Activated T-helper 1 cell treated with anti-CD3 and anti-CD28 coated beads, Interleukin-12 subunit alpha, Interleukin-12 subunit beta, Interleukin-2, Interleukin-4 antibody, amounts not matched to agents 30 ng/mL and 10 ng/mL and 1 ng/mL, durations not matched to agents 14 hours and 24 hours and 36 hours (primary cell): ENCODE results near the gene ZFP1. TPM values are rescaled to one million over a fixed set of nuclear protein-coding genes. Genes with fewer than 3 reads are reported as not detected.

Source experiments
- DNase-seq: peaks from one replicate; pipeline ENCODE4 v3.0.0; 2021; ENCODE audit warnings: low spot score
- H3K27ac Mint-ChIP-seq: one replicate; pipeline ENCODE4 v1.8.0; 2021; ENCODE audit warnings: mild to moderate bottlenecking, mixed read lengths
- H3K27me3 Mint-ChIP-seq: one replicate; pipeline ENCODE4 v1.8.0; 2022; ENCODE audit warnings: mild to moderate bottlenecking, moderate library complexity, mixed read lengths; ENCODE audit not compliant: insufficient read depth
- H3K36me3 Mint-ChIP-seq: one replicate; pipeline ENCODE4 v1.8.0; 2021; ENCODE audit warnings: low read depth, mixed read lengths
- H3K4me1 Mint-ChIP-seq: one replicate; pipeline ENCODE4 v1.8.0; 2021; ENCODE audit warnings: low read depth, mixed read lengths
- H3K4me3 Mint-ChIP-seq: one replicate; pipeline ENCODE4 v1.8.0; 2021; ENCODE audit warnings: mild to moderate bottlenecking, moderate library complexity, mixed read lengths
- H3K9me3 Mint-ChIP-seq: one replicate; pipeline ENCODE4 v1.8.0; 2021; ENCODE audit warnings: mixed read lengths
- intact Hi-C: fragments of 100-400 bp; cut with micrococcal nuclease; formaldehyde crosslinking; loops from one replicate; pipeline ENCODE4 v1.15.1; 2024
- total RNA-seq: library from RNA; stranded (reverse); gene quantifications from 2 replicates; pipeline ENCODE4 v1.2.3, GENCODE V29; 2022

ZFP1 gene
- total RNA-seq, 1 donor from 2014 or later = 12.3 TPM

- intact Hi-C loops = loop anchor here (1.0 kb wide), 2 partner anchors 10 to 34 kb away; no protein-coding TSS in a partner anchor
- Mint-ChIP-seq H3K4me3 (peak overlapping the region; percentile 79), H3K36me3 (peaks cover 26% of the 10 kb centered on the region)
These were observed 39.3 kb upstream of the ZFP1 start for GRCh38 chr16:75108792-75109731.

GRCh38 chr16:75109732-75110243 is 38.5 kb upstream of the ZFP1 start:
- intact Hi-C loops = loop anchor here (1.0 kb wide), 2 partner anchors 10 to 34 kb away; no protein-coding TSS in a partner anchor
- peak overlapping the region; percentile 79 for H3K4me3 Mint-ChIP-seq
- peak overlapping the region; percentile 92 for H3K27ac Mint-ChIP-seq
- DNase-seq = no peak
- peaks cover 19% of the 10 kb centered on the region for H3K36me3 Mint-ChIP-seq
- H3K4me1 Mint-ChIP-seq = peaks cover 73% of the 10 kb centered on the region
- no peaks in the 10 kb centered on the region for H3K27me3 Mint-ChIP-seq
- H3K9me3 Mint-ChIP-seq = no peaks in the 10 kb centered on the region

More at GRCh38 chr16:75108792-75109731, 39.3 kb upstream of the ZFP1 start:
- peaks cover 4% of the 10 kb centered on the region for H3K9me3 Mint-ChIP-seq
- peak; percentile 39 for DNase-seq
- peaks cover 80% of the 10 kb centered on the region for H3K4me1 Mint-ChIP-seq
- H3K27me3 Mint-ChIP-seq = no peaks in the 10 kb centered on the region
- H3K27ac Mint-ChIP-seq = peak overlapping the region; percentile 92

- intact Hi-C loops = loop anchor here (1.0 kb wide), 8 partner anchors 37 to 402 kb away; partner anchors contain the start of genes WDR59 and ZFP1
- peaks cover 62% of the 10 kb centered on the region for H3K4me1 Mint-ChIP-seq
- H3K9me3 Mint-ChIP-seq = no peaks in the 10 kb centered on the region
- H3K27me3 Mint-ChIP-seq = no peaks in the 10 kb centered on the region
- peak overlapping the region; percentile 92 for H3K27ac Mint-ChIP-seq
- peak; percentile 77 for DNase-seq
- peak overlapping the region; percentile 79 for H3K4me3 Mint-ChIP-seq
- peaks cover 15% of the 10 kb centered on the region for H3K36me3 Mint-ChIP-seq
These were observed 37.4 kb upstream of the ZFP1 start for GRCh38 chr16:75110637-75111513.

- peak overlapping the region; percentile 53 for H3K4me3 Mint-ChIP-seq
- H3K36me3 Mint-ChIP-seq = peaks cover 10% of the 10 kb centered on the region
- H3K9me3 Mint-ChIP-seq = no peaks in the 10 kb centered on the region
- peak overlapping the region; percentile 92 for H3K27ac Mint-ChIP-seq
- H3K27me3 Mint-ChIP-seq = no peaks in the 10 kb centered on the region
- no peak for DNase-seq
- intact Hi-C loops = loop anchor here (1.0 kb wide), 8 partner anchors 37 to 402 kb away; partner anchors contain the start of genes WDR59 and ZFP1
- peaks cover 55% of the 10 kb centered on the region for H3K4me1 Mint-ChIP-seq
These were observed 36.8 kb upstream of the ZFP1 start for GRCh38 chr16:75111514-75111940.

GRCh38 chr16:75111961-75112733 is 36.2 kb upstream of the ZFP1 start:
- H3K36me3 Mint-ChIP-seq = peaks cover 4% of the 10 kb centered on the region
- no peaks in the 10 kb centered on the region for H3K27me3 Mint-ChIP-seq
- H3K27ac Mint-ChIP-seq = peak overlapping the region; percentile 92
- H3K4me3 Mint-ChIP-seq = peak overlapping the region; percentile 53
- intact Hi-C loops = loop anchor here (1.0 kb wide), 8 partner anchors 36 to 403 kb away; partner anchors contain the start of genes WDR59 and ZFP1
- DNase-seq = no peak
- H3K9me3 Mint-ChIP-seq = no peaks in the 10 kb centered on the region
- peaks cover 49% of the 10 kb centered on the region for H3K4me1 Mint-ChIP-seq

GRCh38 chr16:75112734-75113491 is 35.4 kb upstream of the ZFP1 start:
- intact Hi-C loops = no loop called here
- H3K4me3 Mint-ChIP-seq = no peak overlapping the region

GRCh38 chr16:75113541-75114121 is 34.7 kb upstream of the ZFP1 start:
- H3K27ac Mint-ChIP-seq = no peak overlapping the region
- no peaks in the 10 kb centered on the region for H3K36me3 Mint-ChIP-seq
- no peak for DNase-seq
- intact Hi-C loops = no loop called here
- H3K9me3 Mint-ChIP-seq = no peaks in the 10 kb centered on the region
- H3K4me3 Mint-ChIP-seq = no peak overlapping the region
- peaks cover 34% of the 10 kb centered on the region for H3K4me1 Mint-ChIP-seq
- no peaks in the 10 kb centered on the region for H3K27me3 Mint-ChIP-seq

More at GRCh38 chr16:75112734-75113491, 35.4 kb upstream of the ZFP1 start:
- H3K9me3 Mint-ChIP-seq = no peaks in the 10 kb centered on the region
- peak overlapping the region; percentile 72 for H3K27ac Mint-ChIP-seq
- peaks cover 3% of the 10 kb centered on the region for H3K36me3 Mint-ChIP-seq
- no peaks in the 10 kb centered on the region for H3K27me3 Mint-ChIP-seq
- H3K4me1 Mint-ChIP-seq = peaks cover 42% of the 10 kb centered on the region
- no peak for DNase-seq

- no peaks in the 10 kb centered on the region for H3K9me3 Mint-ChIP-seq
- H3K27ac Mint-ChIP-seq = no peak overlapping the region
- no peak overlapping the region for H3K4me3 Mint-ChIP-seq
- no peaks in the 10 kb centered on the region for H3K27me3 Mint-ChIP-seq
- no peaks in the 10 kb centered on the region for H3K36me3 Mint-ChIP-seq
- intact Hi-C loops = no loop called here
- no peak for DNase-seq
- H3K4me1 Mint-ChIP-seq = peaks cover 27% of the 10 kb centered on the region
These were observed 34.0 kb upstream of the ZFP1 start for GRCh38 chr16:75114179-75114945.

- Mint-ChIP-seq H3K36me3 (no peaks in the 10 kb centered on the region), H3K27me3 (no peaks in the 10 kb centered on the region), H3K9me3 (no peaks in the 10 kb centered on the region), H3K4me3 (no peak overlapping the region), H3K4me1 (peaks cover 19% of the 10 kb centered on the region), H3K27ac (no peak overlapping the region)
- intact Hi-C loops = no loop called here
- DNase-seq = no peak
These were observed 33.1 kb upstream of the ZFP1 start for GRCh38 chr16:75114946-75115825.
